Esophagus muscularis mucosa (tissue), 3 donors: ENCODE measurements around the gene CENPS.

Experiments
- POLR2A ChIP-seq: fragments of 450-650 bp; IDR thresholded peaks from one replicate; pipeline ENCODE4 v1.6.1; 2017; ENCODE audit warnings: antibody characterized with exemption, moderate library complexity, mild to moderate bottlenecking, low read depth
- POLR2AphosphoS5 ChIP-seq, 2 donors: sonication (generic); formaldehyde crosslinking; IDR thresholded peaks; one replicate each; pipeline ENCODE4 v1.6.1; 2017; ENCODE audit warnings: antibody characterized with exemption in 2 of 2
- TF ChIP-seq, protein P1 (sequence below), 3 experiments: fragments of 200-600 bp in 2 of 3; fragments of 450-650 bp in 1 of 3; sonication (generic) in 2 of 3; IDR thresholded peaks; one replicate each; pipeline ENCODE4 v1.5.1; 2017 to 2019; ENCODE audit warnings: antibody characterized with exemption in 3 of 3, mild to moderate bottlenecking in 2 of 3, moderate library complexity in 1 of 3

DNA sequence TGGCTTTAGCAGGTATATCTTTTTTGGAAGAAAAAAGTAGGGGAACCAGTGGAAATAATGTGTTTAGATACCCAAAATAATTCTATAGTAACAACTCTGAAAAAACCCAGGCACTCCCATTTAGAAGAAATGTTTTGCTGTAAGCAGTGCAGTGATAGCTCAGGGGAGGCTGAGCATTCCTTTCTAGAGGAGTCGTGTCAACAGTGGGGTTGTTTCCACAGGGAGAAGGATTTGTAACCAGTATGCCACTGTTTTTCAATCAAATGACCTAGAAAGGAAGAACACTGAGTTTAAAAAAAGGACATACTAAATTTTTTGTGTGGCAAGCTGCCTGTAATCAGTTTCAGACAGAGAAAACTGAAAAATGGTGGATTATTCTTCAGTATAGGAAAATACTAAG lies 29.0 kb upstream of the CENPS start:
- TF ChIP-seq, protein P1, sequence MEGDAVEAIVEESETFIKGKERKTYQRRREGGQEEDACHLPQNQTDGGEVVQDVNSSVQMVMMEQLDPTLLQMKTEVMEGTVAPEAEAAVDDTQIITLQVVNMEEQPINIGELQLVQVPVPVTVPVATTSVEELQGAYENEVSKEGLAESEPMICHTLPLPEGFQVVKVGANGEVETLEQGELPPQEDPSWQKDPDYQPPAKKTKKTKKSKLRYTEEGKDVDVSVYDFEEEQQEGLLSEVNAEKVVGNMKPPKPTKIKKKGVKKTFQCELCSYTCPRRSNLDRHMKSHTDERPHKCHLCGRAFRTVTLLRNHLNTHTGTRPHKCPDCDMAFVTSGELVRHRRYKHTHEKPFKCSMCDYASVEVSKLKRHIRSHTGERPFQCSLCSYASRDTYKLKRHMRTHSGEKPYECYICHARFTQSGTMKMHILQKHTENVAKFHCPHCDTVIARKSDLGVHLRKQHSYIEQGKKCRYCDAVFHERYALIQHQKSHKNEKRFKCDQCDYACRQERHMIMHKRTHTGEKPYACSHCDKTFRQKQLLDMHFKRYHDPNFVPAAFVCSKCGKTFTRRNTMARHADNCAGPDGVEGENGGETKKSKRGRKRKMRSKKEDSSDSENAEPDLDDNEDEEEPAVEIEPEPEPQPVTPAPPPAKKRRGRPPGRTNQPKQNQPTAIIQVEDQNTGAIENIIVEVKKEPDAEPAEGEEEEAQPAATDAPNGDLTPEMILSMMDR (IDR thresholded peaks at IDR 0.05), result no peak
- TF ChIP-seq POLR2AphosphoS5 (IDR thresholded peaks at IDR 0.05) (no peak), POLR2A (no peak)
